TTC549 (cell line): ENCODE measurements around the gene EPHA2.
"Not testable (repeated sequence)": the region's sequence is repeated elsewhere in the genome, so short reads cannot be mapped to it uniquely, and the experiment has no call there.

Experiments
- FAIRE-seq: peaks from 2 replicates; lab custom pipeline; 2012; peaks lifted over from hg19 to GRCh38; lab: Jason Lieb, UNC

The EPHA2 gene

DNA sequence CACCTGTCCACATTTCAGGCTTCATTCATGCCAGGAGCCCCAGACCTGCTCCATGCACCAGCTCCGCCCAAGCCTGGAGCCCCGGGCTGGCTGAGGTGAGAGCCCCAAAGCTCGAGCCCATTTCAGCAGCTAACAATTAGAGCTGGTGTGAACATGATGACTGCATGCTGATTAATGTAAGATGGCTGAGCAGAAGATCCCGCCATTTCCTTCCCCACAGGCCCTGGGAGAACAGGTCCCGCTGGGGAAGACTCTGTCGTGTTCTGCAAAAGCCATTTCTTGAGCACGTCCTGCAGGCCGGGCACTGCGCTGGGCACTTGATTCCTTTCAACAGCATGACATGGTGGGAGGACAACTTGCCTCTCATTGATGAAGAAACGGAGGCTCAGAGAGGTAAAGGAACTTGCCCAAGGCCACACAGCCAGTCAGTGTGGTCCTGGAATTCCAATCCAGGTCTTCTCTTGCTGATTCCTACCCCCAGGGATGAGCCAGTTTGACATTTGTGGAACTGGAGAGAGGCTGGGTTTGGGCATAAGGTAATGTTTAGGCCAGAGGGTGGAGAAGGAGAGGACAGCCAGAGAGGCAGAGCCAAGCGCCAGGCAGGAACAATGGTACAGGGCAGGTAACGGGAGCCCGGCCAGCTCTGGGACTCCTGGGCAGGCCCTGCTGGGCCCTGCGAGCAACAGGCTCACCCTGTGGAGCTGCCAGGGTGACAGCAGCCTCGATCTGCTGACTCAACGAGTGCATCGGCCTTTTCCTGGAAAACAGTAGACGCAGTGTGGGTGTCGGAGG lies 28.1 kb upstream of the EPHA2 start:
- FAIRE-seq: no peak

DNA sequence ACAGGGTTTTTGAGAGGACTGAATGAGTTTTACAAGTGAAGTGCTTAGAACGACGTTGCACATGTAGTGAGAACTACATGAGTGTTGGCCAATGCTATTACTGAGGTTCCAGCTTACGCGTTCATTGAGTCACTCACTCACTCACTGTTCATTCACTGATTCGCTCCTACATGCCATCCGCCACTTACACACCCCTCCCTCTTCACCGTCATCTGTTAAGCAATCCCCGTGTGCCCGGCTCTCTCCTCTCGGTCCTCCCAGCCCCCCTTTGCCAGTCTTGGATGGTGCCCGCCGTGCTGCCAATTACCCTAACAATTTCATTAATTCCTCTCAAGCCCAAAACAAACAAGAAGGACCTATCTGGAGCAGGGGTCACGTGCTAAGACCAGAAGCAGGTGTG lies 27.3 kb upstream of the EPHA2 start:
- no peak for FAIRE-seq

DNA sequence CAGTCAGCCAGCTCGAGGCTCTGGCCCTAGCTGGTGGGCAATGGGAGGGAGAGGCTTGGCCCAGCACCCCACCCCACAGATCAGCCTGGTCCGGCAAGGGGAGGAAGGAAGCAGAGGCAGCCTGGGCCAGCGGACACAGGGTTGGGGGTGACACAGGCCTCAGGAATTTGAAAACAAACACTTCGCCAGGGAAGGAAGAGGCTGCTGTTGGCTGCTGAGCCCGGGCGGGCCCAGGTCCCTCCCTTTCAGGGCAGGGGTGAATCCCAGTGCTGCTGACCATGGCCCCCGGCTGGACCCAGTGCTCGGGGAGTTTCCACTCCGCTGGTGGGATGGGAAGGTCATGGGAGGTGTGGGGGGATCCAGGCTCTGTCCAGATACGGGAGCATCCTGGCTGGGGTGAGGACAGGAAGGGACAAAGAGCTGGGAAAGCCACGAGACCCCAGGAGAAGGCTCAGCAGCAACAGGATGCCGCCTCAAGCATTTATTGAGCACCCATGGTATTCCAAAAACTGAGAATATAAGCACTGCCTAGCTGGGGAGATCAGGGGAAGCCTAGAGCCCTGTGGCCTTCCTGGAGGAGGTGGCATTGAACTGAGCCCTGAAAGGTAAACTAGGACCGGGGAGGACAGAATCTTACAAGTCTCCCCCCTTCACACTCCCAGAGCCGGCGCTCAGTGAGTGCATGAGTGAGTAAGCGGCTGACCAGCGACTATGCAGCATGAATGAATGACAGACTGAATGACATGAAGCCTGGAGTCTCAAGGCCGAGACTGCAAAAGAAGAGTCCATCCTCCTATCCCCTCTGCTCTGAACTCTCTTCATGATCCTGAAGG lies 26.2 kb upstream of the EPHA2 start:
- FAIRE-seq: no peak

DNA sequence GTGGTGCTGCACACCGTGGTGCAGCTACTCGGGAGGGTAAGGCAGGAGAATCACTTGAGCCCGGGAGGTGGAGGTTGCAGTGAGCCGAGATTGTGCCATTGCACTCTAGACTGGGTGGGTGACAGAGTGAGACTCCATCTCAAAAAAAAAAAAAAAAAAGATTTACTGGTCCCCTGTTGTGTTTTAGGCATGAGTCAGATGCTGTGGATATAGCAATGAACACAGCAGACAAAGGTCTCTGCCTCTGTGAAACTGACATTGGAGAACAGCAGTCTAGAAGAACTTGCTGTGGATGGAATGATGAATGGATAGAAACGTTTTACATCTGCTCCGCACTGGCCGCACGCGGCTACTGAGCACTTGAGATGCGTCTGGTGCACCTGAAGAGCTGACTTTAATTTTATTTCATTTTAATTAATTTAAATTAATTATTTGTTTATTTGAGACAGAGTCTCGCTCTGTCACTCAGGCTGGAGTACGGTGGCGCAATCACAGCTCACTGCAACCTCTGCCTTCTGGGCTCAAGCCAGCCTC lies 24.5 kb upstream of the EPHA2 start:
- FAIRE-seq: no peak

DNA sequence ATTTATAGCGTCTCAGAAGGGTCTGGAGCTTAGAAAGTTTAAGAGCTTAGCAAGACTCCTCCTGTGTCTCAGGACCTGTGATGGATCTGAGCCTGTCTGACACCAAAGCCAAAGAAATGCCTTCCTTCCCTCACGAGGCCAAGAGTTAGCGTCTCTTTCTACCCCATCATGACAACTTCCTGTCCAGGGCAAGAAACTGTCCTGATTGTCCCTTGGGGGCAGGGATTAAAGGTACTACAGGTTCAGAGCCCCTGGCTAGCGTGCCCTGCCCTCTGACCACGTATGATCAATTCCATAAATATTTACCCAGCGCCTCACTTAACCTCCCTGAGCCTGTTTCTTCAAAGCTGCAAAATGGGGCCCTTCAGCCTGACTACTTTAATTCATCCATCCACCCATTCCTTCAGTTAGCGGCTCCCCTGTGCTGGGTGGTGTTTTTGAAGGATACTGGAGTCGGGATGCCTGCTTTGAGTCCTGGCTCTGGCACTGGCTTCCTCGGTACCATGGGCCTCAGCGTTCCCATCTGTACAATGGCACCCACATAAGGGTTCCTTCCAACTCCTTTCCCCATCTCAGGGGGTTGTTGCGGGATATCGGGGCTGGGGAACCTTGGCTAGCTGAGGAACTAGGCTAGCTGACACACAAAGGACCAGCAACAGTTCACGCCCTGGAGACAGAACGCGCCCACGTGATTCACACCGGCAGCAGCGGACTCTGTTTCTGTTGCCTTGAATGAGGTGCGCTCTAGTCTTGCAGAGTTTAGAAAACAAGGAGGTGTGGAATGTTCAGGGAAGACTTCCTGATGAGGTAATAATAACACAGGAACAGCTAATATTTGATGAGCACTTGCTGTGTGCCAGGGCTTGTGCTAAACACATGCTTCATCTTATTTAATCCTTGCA lies 23.0 kb upstream of the EPHA2 start:
- no peak for FAIRE-seq

DNA sequence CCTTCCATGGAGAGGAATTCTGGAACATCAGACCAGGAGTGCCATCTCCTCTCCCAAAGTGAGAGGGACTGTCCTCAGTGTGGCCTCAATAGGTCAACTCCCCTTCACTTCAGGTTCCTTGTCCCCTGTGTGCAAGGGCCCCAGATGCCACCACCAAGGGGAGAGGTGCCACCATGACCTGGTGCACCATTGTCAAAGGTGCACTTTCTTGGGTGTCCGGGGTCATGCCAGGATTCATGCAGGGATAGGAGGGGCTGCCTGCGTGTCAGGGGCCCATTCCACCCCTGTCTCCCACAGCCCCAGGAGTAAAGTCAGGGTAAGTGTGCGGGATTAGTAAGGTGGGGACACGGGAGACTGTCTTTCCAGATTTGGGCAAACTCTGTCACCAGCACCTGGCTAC lies 21.4 kb upstream of the EPHA2 start:
- FAIRE-seq: no peak

DNA sequence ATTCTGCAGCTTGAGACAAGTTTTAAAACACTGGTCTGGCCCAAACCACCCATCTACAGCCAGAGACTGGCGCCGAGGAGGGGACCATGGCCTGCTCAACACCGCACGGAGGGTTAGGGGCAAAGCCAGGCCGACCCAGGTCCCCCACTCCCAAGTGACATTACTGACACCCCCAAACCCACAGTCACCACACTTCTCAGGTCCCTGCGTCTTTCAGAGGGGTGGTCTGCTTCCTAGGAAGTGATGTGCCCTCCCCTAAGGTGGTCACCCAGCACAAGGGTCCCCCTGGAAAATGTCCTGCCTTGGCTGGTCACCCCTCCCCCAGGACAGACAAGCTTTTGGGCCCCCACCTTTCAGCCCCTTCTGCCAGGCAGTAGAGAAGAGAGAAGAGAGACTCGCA lies 20.8 kb upstream of the EPHA2 start:
- FAIRE-seq: no peak

DNA sequence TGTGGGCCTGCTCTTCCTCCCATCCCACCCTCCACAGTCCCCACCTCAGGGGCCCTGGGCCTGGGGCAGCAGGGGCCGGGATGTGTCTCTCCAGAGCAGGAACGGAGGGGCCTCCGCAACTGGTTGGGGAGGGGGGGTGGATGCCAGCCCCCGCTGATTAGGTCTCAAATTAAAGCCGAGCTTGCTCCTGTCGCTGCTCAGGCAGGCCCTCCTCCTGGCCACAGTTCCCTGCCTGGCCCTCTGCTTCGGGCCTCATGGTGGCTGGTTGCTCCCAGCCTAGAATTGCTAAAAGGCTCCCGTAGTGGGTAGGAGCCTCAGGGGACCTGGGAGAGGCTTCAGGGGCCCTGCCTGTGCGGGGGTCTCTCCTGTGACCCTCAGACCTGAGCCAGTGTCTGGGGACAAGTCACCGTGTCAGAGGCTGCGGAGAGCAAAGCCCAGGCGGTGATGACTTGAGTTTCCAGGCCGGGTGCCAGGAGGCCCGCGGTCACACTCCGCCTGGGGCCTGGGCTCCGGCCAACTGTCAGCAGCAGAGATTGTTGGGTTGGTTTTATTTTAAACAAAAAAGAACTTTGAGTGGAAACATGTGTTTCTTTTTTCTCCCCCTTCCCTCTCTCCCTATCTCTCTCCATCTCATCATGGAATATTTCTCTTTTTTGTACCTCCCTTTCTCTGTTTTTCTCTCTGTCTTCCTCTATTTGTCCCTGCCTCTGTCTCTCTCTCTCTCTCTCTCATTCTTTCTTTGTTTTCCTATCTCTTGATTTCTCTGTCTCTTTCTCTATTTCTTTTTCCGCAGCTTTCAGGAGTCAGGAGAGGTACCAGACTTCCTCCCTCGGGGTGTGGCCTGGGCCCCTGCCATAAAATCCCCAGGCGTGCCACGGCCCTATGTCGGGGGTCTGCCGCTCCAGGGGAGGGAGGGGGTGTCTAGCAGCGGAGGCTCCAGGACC lies 20.0 kb upstream of the EPHA2 start:
- no peak for FAIRE-seq

DNA sequence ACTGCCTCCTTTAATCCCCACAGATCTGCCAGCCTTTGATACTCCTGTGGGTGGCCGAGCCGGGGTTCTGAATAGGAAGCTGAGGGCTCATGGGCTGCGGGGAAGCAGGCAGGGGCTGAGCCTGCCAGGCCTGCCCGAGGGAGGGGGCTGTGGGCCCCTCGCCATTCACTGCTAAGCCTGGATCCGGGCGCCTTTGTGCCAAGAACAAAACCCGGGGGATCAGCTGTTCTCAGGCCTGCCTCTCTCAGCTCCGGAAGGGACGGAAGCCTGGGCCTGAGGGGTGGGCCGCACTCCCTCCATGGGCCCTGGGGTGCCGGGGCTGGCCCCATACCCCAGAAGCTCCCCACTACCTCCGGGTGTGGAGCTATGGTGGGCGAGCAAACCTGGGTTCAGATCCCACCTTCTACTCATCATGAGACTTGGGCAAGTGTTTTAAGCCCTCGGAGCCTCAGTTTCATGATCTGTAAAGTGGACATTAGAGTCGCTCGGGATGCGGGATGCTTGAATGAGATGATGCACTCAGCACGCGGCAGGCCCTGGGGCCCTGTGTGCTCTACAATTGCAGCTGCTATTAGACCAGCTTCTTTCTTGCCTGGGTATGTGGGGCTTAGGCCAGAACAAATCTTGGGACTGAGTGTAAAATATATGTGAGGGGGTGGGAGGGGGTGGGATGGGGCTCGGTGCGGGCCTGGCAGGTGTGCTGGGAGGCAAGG lies 19.2 kb upstream of the EPHA2 start:
- FAIRE-seq: no peak

DNA sequence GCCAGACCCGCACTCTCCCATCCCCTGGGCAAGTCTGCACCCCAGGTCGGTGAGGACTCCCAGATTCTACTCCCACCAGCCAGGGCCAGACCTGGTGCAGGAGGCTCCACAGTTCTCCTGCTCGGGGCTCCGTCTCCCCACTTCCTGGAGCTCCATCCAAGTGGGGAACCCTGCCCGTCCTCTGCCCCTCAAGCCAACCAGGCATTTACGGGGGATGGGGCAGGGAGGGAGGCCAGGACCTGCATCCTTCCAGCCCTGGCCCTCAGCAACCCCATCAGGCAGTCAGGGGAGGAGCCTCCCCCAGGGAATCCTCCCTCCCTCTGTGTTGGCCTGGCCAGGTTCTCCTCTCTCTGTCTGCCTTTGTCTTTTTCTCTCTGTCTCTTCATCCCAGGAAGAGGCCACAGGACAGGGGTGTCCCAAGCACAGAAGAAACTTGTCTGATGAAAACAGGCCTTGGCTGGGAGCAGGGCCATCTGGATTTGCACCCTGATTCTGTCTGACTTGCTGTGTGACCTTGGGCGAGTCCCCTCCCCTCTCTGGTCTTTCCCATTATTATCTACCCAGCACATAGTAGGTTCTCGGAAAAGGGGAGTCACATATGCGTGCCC lies 18.5 kb upstream of the EPHA2 start:
- no peak for FAIRE-seq

DNA sequence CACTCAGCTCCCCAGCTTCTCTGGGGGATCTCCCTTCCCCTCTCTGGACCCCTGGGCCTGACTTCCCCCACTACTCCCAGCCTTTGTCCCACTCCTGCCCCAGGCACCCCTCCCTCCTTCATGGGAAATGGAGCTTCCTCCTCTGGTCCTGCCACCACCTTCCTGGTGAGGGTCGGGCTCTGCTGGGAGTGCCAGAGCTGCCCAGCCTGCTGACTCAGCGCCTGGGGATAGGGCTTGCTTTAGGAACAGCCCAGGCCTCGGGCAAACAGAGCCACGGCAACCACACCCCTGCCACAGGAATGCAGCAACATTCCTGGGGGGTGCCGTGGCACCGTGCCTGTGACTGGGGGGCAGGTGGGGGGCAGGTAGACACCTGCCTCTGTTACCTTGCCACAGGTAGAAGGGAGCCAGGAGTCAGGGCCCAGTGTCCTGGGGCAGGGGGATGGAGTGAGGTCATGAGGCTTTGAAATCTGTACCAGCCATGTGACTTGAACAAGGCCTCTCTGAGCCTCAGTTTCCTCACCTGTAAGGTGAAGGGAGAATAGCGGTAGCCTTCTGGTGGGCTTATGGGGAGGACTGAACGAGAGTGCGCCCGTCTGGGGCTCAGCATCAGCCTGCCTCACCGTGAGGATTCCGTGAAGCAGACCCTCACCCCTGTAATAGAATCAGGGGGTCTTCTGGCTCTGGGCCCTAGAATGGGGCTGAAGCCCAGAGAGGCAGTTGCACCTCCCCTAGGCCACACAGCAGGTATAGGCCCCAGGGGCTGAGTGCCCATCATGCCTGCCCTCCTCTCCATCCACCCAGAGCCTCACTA lies 17.8 kb upstream of the EPHA2 start:
- FAIRE-seq: no peak

DNA sequence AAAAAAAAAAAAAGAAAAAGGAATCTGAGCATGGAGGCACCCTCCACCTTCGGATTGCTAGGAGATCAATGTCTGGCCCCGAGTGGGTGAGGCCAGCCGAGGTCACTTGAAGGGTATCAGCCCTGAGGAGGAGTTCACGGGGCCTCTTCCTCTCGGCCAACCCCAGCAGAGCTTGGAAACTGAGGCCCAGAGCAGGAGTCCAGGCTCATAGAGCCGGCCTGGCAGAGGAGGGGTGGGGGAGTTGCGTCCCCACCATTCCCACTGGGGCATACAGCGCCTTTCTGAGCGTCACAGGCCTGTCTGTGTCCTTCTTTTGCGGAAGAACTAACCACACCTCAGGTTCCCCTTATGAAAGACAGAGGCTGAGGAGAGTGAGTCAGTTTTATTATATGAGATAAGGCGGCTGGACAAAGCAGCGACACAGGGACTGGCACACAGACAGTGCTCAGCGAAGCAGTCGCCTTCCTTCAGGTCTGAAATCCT lies 17.1 kb upstream of the EPHA2 start:
- no peak for FAIRE-seq

DNA sequence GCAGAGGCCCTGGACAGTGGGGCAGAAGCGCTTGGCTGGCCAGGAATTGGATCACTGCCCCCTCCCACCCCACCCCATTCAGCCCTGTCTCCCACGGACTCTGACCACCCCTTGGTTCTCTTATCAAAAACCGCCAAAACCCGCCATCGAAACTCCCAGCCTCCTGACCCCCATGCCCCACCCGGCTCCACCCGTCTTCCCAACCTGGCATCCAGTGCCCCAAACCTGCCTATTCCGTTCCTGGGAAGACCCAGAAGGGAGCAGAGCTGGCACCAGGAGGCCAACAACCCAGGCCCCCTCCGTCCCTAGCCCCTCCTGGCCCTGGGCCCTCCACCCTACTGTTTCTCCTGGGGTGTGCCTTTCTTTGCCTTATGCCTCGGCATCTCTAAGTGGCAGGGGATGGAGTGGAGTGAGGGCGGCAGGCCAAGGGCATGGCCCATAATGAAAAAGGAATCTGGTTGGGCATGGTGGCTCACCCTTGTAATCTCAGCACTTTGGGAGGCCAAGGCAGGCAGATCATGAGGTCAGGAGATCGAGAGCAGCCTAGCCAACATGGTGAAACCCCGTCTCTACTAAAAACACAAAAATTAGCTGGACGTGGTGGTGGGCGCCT lies 16.5 kb upstream of the EPHA2 start:
- no peak for FAIRE-seq

DNA sequence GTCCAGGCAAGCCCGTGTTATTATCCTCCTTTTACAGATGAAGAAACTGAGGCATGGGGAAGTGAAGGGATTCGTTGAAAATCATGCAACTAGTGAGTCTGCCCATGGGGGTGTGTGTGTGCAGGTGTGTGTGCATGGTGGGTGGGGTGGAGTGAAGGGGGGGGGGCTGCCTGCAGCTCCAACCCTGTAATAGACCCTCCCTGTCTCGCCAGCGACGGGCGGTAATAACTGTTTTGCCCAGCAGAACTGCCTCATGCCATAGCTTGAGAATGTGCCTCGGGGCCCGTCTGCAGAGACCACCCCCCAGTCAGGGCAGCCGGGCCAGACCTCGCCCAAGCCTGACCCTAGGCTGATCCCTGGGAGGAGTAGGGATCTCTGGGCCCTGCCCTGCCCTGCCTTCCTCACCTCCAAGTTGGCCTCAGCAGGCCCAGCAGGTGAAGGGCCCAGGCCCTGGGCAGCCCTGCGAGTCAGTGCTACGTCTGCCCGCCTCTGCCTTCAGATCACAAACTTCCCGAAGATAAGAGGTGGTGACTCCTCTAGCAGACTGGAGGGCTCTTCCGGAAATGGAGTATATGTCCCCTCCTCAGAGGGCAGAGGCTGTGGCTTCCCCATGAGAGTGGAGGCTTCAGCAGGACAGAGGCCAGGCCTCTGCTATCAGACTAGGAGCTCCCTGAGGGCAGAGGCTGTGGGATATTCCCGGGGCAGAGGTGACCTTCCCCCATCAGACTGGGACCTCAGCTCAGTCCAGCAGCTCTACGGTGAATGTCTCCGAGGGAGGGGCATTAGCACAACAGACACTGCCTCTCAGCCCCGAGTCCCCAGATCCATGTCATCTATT lies 15.7 kb upstream of the EPHA2 start:
- no peak for FAIRE-seq

DNA sequence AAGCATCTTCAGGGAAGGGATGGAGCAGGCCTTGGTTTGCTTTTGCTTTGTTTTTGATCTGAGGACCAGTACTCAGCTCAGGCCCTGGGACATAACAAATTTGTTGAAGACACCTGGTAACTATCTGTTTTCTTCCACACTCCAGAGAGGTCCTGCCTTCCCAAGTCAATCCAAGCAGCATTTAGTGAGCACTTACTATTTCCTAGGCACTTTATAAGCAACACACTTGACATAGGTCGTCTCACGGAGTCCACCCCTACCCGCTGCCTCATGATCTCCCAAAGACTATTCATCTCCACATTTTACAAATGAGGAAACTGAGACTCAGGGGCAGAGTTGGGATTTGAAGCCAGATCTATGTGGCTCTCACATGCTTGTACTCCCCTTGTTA lies 14.4 kb upstream of the EPHA2 start:
- no peak for FAIRE-seq

DNA sequence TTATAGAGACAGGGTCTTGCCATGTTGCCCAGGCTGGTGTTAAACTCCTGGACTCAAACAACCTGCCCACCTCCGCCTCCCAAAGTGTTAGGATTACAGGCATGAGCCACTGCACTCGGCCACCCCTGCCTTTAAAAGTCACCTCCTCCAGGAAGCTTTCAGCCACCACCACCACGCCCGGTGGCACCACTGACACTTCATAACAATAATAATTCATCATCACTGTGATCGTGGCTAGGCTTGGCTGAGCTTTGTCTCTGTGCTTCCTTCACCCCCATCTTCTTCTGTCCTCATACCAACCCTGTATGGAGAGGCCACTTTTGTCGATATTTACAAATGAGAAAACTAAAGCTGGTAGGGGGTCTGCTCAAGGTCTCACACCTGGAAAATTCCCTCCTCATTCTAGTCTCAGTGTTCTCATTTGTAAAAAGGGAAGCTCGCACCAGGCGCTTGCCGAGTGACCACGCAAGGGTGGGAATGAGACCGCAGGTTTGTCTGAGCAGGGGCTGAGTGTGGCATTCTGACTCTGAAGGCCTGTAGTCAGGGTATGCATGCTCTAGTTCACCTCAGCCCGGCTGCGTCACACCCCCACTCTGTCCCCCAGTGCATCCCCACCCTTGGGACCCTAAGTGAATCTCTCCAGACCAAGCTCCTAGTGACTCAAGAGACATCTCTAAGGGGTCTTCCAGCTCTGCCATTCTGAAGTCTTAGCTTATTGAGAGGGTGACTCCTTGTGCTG lies 12.9 kb upstream of the EPHA2 start:
- no peak for FAIRE-seq

DNA sequence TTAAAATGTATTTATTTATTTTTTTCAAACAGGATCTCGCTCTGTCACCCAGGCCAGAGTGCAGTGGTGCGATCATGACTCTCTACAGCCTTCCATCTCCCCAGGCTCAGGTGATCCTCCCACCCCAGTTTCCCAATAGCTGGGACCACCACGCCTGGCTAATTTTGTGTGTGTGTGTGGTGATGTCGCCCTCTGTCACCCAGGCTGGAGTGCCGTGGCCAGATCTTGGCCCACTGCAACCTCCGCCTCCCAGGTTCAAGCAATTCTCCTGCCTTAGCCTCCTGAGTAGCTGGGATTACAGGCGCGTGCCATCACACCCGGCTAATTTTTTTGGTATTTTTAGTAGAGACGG lies 12.3 kb upstream of the EPHA2 start:
- FAIRE-seq: not testable (repeated sequence)
